ENCODE results near the gene GIPC2. TPM values are rescaled to one million over a fixed set of nuclear protein-coding genes. Genes with fewer than 3 reads are reported as not detected.

Gene GIPC2
- total and polyA plus RNA-seq, 10 of the 15 experiments (the other 5 are each of a cell fraction or from before 2014, with no cell fraction given): 0.03 to 0.23 (median 0.06) TPM; not detected in 2

DNA sequence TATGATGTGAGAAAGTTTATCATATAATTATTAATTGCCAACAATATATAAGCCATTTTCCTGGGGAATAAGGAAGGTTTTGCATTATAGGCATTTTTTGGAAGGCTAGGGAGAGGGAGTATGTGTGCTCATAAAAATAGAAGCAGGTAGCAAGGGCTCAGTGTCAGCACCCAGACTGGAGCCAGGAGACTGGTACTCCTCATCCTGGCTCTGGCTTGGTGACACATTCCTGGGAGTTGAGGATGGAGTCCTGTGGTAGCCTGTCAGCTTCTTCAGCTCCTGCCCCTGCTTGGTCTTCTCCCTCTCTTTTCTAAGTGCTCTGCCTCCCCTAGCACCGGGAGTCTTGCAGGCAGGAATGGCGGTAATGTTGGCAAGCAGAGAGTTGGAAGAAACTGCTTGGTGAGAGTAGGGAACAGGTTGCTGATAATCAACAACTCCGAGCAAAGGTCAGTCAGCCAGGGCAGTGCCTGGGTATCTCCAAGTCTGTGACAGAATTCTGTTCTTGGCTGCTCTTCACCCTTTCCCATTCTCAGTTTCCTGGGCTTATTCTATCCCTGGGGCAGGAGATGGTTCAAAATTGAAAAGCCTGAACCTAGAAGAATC, 23.0 kb downstream of the GIPC2 start:
- WGBS (ENCODE audit: insufficient coverage, insufficient replicate concordance, low lambda C conversion rate, missing lambda C conversion rate): 63% methylated on average over 3 of the region's 3 CpGs
- BruUV-seq (replicated peaks): no TSS peak
- in situ Hi-C loops (cut with MboI) (no loop called here), intact Hi-C loops (cut with micrococcal nuclease; ENCODE audit: unreplicated experiment) (no loop called here)
- no peaks in the 10 kb centered on the region for H4K20me1 ChIP-seq (ENCODE audit: control insufficient read depth, insufficient read depth)
- CTCF ChIA-PET: no interaction called here
- no peaks in the 10 kb centered on the region for H3K9me3 ChIP-seq (replicated peaks; ENCODE audit: control insufficient read depth, insufficient read depth, low read length)
- H3K27ac ChIP-seq (ENCODE audit: control insufficient read depth, insufficient read depth): no peak overlapping the region
- no peak for DNase-seq (ENCODE audit: low read depth, low spot score)
- no peak overlapping the region for H2AFZ ChIP-seq (ENCODE audit: control insufficient read depth, low read depth, low read length)
- no peak for ATAC-seq
- no peaks in the 10 kb centered on the region for H3K36me3 ChIP-seq (ENCODE audit: control insufficient read depth in 2 of 2, insufficient read depth in 2 of 2, low read length in 1 of 2)
- no peaks in the 10 kb centered on the region for H3K4me1 ChIP-seq (ENCODE audit: control insufficient read depth, insufficient read depth, low read length)
- no peak for FAIRE-seq
- H3K4me3 ChIP-seq: no peak overlapping the region
- RAD21 ChIA-PET (ENCODE audit: unreplicated experiment): no interaction called here
- POLR2A ChIA-PET: no interaction called here
- no peaks in the 10 kb centered on the region; a peak in 2 of 4 replicates for H3K27me3 ChIP-seq (replicated peaks in 1 of 2; ENCODE audit: control insufficient read depth in 2 of 2, insufficient read depth in 2 of 2, low read length in 1 of 2)
- SMC1A ChIA-PET (ENCODE audit: uncharacterized antibody, unreplicated experiment): no interaction called here
- no peaks in the 10 kb centered on the region for H3K79me2 ChIP-seq (ENCODE audit: control insufficient read depth, insufficient read depth, low read length)
- H3K4me2 ChIP-seq (ENCODE audit: control insufficient read depth, insufficient read depth): no peak overlapping the region
- no peak overlapping the region for H3K9ac ChIP-seq (ENCODE audit: control insufficient read depth, insufficient read depth, low read length)
- no peak for TF ChIP-seq GATAD2B (conservative IDR thresholded peaks at IDR 0.05; ENCODE audit: low read depth)
- TF ChIP-seq HCFC1 (IDR thresholded peaks at IDR 0.05; ENCODE audit: low read length): no peak
- no peak for TF ChIP-seq CUX1 (IDR thresholded peaks at IDR 0.05; ENCODE audit: insufficient replicate concordance, low read depth, low read length)
- no peak for TF ChIP-seq NR2F1 (conservative IDR thresholded peaks at IDR 0.05)
- no peak for TF ChIP-seq YY1 (IDR thresholded peaks at IDR 0.05; ENCODE audit: low read depth, low read length)
- TF ChIP-seq, protein P1, sequence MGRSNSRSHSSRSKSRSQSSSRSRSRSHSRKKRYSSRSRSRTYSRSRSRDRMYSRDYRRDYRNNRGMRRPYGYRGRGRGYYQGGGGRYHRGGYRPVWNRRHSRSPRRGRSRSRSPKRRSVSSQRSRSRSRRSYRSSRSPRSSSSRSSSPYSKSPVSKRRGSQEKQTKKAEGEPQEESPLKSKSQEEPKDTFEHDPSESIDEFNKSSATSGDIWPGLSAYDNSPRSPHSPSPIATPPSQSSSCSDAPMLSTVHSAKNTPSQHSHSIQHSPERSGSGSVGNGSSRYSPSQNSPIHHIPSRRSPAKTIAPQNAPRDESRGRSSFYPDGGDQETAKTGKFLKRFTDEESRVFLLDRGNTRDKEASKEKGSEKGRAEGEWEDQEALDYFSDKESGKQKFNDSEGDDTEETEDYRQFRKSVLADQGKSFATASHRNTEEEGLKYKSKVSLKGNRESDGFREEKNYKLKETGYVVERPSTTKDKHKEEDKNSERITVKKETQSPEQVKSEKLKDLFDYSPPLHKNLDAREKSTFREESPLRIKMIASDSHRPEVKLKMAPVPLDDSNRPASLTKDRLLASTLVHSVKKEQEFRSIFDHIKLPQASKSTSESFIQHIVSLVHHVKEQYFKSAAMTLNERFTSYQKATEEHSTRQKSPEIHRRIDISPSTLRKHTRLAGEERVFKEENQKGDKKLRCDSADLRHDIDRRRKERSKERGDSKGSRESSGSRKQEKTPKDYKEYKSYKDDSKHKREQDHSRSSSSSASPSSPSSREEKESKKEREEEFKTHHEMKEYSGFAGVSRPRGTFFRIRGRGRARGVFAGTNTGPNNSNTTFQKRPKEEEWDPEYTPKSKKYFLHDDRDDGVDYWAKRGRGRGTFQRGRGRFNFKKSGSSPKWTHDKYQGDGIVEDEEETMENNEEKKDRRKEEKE (IDR thresholded peaks at IDR 0.05): no peak
- TF ChIP-seq, protein P2, sequence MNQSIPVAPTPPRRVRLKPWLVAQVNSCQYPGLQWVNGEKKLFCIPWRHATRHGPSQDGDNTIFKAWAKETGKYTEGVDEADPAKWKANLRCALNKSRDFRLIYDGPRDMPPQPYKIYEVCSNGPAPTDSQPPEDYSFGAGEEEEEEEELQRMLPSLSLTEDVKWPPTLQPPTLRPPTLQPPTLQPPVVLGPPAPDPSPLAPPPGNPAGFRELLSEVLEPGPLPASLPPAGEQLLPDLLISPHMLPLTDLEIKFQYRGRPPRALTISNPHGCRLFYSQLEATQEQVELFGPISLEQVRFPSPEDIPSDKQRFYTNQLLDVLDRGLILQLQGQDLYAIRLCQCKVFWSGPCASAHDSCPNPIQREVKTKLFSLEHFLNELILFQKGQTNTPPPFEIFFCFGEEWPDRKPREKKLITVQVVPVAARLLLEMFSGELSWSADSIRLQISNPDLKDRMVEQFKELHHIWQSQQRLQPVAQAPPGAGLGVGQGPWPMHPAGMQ (IDR thresholded peaks at IDR 0.05; ENCODE audit: borderline replicate concordance): no peak
- no peak for TF ChIP-seq ZNF217 (IDR thresholded peaks at IDR 0.05)
- TF ChIP-seq MYC (IDR thresholded peaks at IDR 0.05; ENCODE audit: insufficient read depth, insufficient read length, insufficient replicate concordance, low read length, severe bottlenecking): no peak
- TF ChIP-seq, protein P3, sequence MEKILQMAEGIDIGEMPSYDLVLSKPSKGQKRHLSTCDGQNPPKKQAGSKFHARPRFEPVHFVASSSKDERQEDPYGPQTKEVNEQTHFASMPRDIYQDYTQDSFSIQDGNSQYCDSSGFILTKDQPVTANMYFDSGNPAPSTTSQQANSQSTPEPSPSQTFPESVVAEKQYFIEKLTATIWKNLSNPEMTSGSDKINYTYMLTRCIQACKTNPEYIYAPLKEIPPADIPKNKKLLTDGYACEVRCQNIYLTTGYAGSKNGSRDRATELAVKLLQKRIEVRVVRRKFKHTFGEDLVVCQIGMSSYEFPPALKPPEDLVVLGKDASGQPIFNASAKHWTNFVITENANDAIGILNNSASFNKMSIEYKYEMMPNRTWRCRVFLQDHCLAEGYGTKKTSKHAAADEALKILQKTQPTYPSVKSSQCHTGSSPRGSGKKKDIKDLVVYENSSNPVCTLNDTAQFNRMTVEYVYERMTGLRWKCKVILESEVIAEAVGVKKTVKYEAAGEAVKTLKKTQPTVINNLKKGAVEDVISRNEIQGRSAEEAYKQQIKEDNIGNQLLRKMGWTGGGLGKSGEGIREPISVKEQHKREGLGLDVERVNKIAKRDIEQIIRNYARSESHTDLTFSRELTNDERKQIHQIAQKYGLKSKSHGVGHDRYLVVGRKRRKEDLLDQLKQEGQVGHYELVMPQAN (conservative IDR thresholded peaks at IDR 0.05): no peak
- TF ChIP-seq NBN (IDR thresholded peaks at IDR 0.05): no peak

Measured in GM12878 (cell line).